IPS-18a (cell line): ENCODE results near the gene ZNF423.

Source experiments
- H3K27ac ChIP-seq: one replicate; pipeline ENCODE4 v1.5.1; 2013; ENCODE audit warnings: low read length
- H3K27me3 ChIP-seq: one replicate; pipeline ENCODE4 v1.6.1; 2013; ENCODE audit warnings: mild to moderate bottlenecking, low read length; ENCODE audit not compliant: control insufficient read depth, insufficient read depth
- H3K36me3 ChIP-seq: one replicate; pipeline ENCODE4 v1.6.1; 2013; ENCODE audit warnings: low read depth, low read length; ENCODE audit not compliant: control insufficient read depth
- H3K4me1 ChIP-seq: one replicate; pipeline ENCODE4 v1.6.1; 2013; ENCODE audit warnings: low read depth, low read length; ENCODE audit not compliant: control insufficient read depth
- H3K4me3 ChIP-seq: one replicate; pipeline ENCODE4 v1.5.1; 2013; ENCODE audit warnings: low read length
- H3K9ac ChIP-seq: one replicate; pipeline ENCODE4 v1.6.1; 2013; ENCODE audit warnings: mild to moderate bottlenecking, low read length, moderate library complexity
- H3K9me3 ChIP-seq: one replicate; pipeline ENCODE4 v1.6.1; 2013; ENCODE audit warnings: low read depth, low read length; ENCODE audit not compliant: control insufficient read depth

The ZNF423 gene

GRCh38 chr16:49550666-49551065 is 305.2 kb downstream of the ZNF423 start:
- Histone ChIP-seq H3K4me1 (peaks cover 23% of the 10 kb centered on the region), H3K36me3 (no peaks in the 10 kb centered on the region), H3K9ac (no peak overlapping the region), H3K4me3 (no peak overlapping the region), H3K9me3 (no peaks in the 10 kb centered on the region), H3K27me3 (no peaks in the 10 kb centered on the region), H3K27ac (no peak overlapping the region)

GRCh38 chr16:49550140-49550539 is 305.8 kb downstream of the ZNF423 start:
- Histone ChIP-seq H3K27me3 (no peaks in the 10 kb centered on the region), H3K4me1 (peaks cover 25% of the 10 kb centered on the region), H3K4me3 (no peak overlapping the region), H3K27ac (no peak overlapping the region), H3K36me3 (no peaks in the 10 kb centered on the region), H3K9ac (no peak overlapping the region), H3K9me3 (no peaks in the 10 kb centered on the region)

- Histone ChIP-seq H3K4me1 (peaks cover 25% of the 10 kb centered on the region), H3K36me3 (no peaks in the 10 kb centered on the region), H3K27me3 (no peaks in the 10 kb centered on the region), H3K27ac (no peak overlapping the region), H3K9ac (no peak overlapping the region), H3K4me3 (no peak overlapping the region), H3K9me3 (no peaks in the 10 kb centered on the region)
Observed at GRCh38 chr16:49548325-49548970, 307.5 kb downstream of the ZNF423 start.

GRCh38 chr16:49547448-49547847 is 308.5 kb downstream of the ZNF423 start:
- Histone ChIP-seq H3K9ac (no peak overlapping the region), H3K4me1 (peaks cover 31% of the 10 kb centered on the region), H3K27me3 (no peaks in the 10 kb centered on the region), H3K27ac (no peak overlapping the region), H3K4me3 (no peak overlapping the region), H3K36me3 (no peaks in the 10 kb centered on the region), H3K9me3 (no peaks in the 10 kb centered on the region)

- no peak overlapping the region for H3K4me3 ChIP-seq
- H3K27me3 ChIP-seq = no peaks in the 10 kb centered on the region
- peaks cover 35% of the 10 kb centered on the region for H3K4me1 ChIP-seq
- H3K27ac ChIP-seq = no peak overlapping the region
- H3K36me3 ChIP-seq = no peaks in the 10 kb centered on the region
- no peak overlapping the region for H3K9ac ChIP-seq
- no peaks in the 10 kb centered on the region for H3K9me3 ChIP-seq
Observed at GRCh38 chr16:49546735-49547134, 309.2 kb downstream of the ZNF423 start.

GRCh38 chr16:49545741-49546448 is 310.0 kb downstream of the ZNF423 start:
- Histone ChIP-seq H3K9me3 (no peaks in the 10 kb centered on the region), H3K27me3 (no peaks in the 10 kb centered on the region), H3K4me1 (peaks cover 31% of the 10 kb centered on the region), H3K9ac (no peak overlapping the region), H3K36me3 (no peaks in the 10 kb centered on the region), H3K4me3 (no peak overlapping the region), H3K27ac (no peak overlapping the region)

- H3K9me3 ChIP-seq = no peaks in the 10 kb centered on the region
- no peak overlapping the region for H3K9ac ChIP-seq
- peaks cover 31% of the 10 kb centered on the region for H3K4me1 ChIP-seq
- H3K27me3 ChIP-seq = no peaks in the 10 kb centered on the region
- H3K27ac ChIP-seq = no peak overlapping the region
- no peak overlapping the region for H3K4me3 ChIP-seq
- no peaks in the 10 kb centered on the region for H3K36me3 ChIP-seq
Observed at GRCh38 chr16:49545243-49545642, 310.7 kb downstream of the ZNF423 start.

GRCh38 chr16:49544828-49545227 is 311.1 kb downstream of the ZNF423 start:
- H3K36me3 ChIP-seq = no peaks in the 10 kb centered on the region
- no peak overlapping the region for H3K9ac ChIP-seq
- H3K4me1 ChIP-seq = peaks cover 31% of the 10 kb centered on the region
- H3K9me3 ChIP-seq = no peaks in the 10 kb centered on the region
- H3K27me3 ChIP-seq = no peaks in the 10 kb centered on the region
- no peak overlapping the region for H3K4me3 ChIP-seq
- H3K27ac ChIP-seq = no peak overlapping the region

- H3K9ac ChIP-seq = no peak overlapping the region
- no peak overlapping the region for H3K4me3 ChIP-seq
Observed at GRCh38 chr16:49543631-49543946, 312.3 kb downstream of the ZNF423 start.

GRCh38 chr16:49542946-49543630 is 312.8 kb downstream of the ZNF423 start:
- H3K4me1 ChIP-seq = peaks cover 26% of the 10 kb centered on the region
- no peak overlapping the region for H3K27ac ChIP-seq
- H3K36me3 ChIP-seq = no peaks in the 10 kb centered on the region
- no peaks in the 10 kb centered on the region for H3K9me3 ChIP-seq
- no peaks in the 10 kb centered on the region for H3K27me3 ChIP-seq
- no peak overlapping the region for H3K4me3 ChIP-seq
- H3K9ac ChIP-seq = no peak overlapping the region

More at GRCh38 chr16:49543631-49543946, 312.3 kb downstream of the ZNF423 start:
- H3K4me1 ChIP-seq = peaks cover 26% of the 10 kb centered on the region
- H3K27me3 ChIP-seq = no peaks in the 10 kb centered on the region
- no peaks in the 10 kb centered on the region for H3K9me3 ChIP-seq
- no peaks in the 10 kb centered on the region for H3K36me3 ChIP-seq
- H3K27ac ChIP-seq = no peak overlapping the region

- no peaks in the 10 kb centered on the region for H3K36me3 ChIP-seq
- no peak overlapping the region for H3K27ac ChIP-seq
- no peak overlapping the region for H3K9ac ChIP-seq
- no peaks in the 10 kb centered on the region for H3K9me3 ChIP-seq
- H3K4me1 ChIP-seq = peaks cover 26% of the 10 kb centered on the region
- H3K4me3 ChIP-seq = no peak overlapping the region
- H3K27me3 ChIP-seq = no peaks in the 10 kb centered on the region
Observed at GRCh38 chr16:49542391-49542891, 313.5 kb downstream of the ZNF423 start.
